DOHH2 (cell line): ENCODE measurements around the gene CHP2.

Experiments
- EZH2phosphoT487 ChIP-seq: fragments of 200-600 bp; sonication (generic); IDR thresholded peaks from 2 replicates; pipeline ENCODE4 v1.6.1; 2017; ENCODE audit warnings: borderline replicate concordance, mild to moderate bottlenecking, antibody characterized with exemption, low read length, moderate library complexity, mixed read lengths
- TF ChIP-seq, protein P1 (sequence below): fragments of 200-600 bp; sonication (generic); IDR thresholded peaks from one replicate; pipeline ENCODE4 v1.5.1; 2014; ENCODE audit warnings: antibody characterized with exemption, mild to moderate bottlenecking, low read depth, low read length; ENCODE audit not compliant: poor library complexity, severe bottlenecking

DNA sequence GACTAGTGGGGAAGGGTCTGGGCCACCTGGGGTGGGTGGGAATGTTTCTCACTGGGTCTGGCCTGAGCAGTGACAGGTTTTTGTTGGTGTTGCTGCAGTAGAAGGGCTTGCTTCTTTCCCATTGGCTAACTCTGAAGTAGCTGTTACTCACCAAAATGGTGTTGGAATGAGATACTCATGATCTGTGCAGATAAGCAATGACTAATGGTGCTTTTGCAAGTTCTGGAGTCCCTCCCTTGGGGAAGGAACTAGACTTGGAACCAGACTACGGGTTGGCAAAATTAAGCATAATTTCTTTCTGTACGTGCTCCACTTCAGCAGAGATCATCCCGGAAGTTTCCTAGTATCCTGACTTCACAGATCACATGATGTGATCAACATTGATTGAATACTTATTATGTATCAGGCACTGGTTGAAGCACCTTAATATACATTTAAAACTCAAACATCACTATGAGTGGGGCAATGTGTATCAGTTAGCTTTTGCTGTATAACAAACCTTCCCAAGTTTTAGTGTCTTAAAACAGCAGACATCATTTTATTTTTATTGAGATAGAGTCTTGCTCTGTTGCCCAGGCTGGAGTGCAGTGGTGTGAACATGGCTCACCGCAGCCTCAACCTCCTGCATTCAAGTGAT lies 30.1 kb downstream of the CHP2 start:
- TF ChIP-seq, protein P1, sequence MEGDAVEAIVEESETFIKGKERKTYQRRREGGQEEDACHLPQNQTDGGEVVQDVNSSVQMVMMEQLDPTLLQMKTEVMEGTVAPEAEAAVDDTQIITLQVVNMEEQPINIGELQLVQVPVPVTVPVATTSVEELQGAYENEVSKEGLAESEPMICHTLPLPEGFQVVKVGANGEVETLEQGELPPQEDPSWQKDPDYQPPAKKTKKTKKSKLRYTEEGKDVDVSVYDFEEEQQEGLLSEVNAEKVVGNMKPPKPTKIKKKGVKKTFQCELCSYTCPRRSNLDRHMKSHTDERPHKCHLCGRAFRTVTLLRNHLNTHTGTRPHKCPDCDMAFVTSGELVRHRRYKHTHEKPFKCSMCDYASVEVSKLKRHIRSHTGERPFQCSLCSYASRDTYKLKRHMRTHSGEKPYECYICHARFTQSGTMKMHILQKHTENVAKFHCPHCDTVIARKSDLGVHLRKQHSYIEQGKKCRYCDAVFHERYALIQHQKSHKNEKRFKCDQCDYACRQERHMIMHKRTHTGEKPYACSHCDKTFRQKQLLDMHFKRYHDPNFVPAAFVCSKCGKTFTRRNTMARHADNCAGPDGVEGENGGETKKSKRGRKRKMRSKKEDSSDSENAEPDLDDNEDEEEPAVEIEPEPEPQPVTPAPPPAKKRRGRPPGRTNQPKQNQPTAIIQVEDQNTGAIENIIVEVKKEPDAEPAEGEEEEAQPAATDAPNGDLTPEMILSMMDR = no peak
- TF ChIP-seq EZH2phosphoT487 = no peak
